GM19043 (cell line): ENCODE results near the gene TMEM132A.
"Not testable (repeated sequence)": the region's sequence is repeated elsewhere in the genome, so short reads cannot be mapped to it uniquely, and the experiment has no call there.

Experiments used
- ATAC-seq: cut with Tn5 transposase; IDR thresholded peaks from one replicate; pipeline ENCODE4 v1.9.1; 2021; ENCODE audit warnings: low read depth; ENCODE audit not compliant: unreplicated experiment

The TMEM132A gene

DNA sequence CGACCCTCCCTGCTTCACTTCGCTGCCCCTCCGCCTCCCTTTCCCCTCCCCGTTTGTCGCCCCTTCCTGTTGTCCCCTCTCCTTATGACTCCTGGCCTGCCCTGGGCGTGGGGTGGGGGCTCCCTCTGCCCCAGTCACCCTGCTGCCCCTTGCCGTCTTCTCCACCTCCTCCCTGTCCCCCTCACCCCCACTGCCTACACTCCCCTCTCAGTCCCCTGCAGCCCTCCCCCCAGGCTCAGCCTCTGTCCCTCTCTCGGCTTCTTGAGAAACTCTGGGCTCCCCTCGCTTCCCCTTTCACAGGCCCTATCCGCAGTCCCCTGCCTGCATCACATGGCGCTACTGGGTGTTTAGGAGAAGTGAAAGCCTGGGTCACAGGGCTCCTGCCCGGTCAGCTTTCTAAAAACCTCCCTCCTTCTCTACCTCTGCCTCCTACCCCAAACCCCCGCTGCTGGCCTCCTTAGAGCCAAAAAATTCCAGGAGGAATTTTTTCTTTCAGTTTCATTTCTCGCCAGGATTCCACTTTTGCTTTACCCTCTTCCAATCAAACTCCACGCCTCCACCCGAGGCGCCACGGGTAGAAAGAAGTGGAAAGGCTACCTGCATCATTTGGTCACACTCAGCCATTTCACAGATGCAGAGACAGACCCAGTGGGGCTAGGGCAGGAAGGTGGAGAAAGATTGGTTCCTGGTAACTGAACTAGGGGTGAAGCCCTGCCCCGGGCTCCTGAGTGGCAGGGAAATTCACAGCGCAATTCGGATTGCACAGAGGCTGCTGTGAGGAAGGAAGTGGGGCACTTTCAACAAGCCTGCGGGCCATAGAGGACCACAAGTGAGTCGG lies 27.9 kb downstream of the TMEM132A start, which contains the start of gene SLC15A3:
SLC15A3 (minus strand) TSS at position 273 of the 838 bp plus-strand sequence. CDS start 625 bp downstream, outside the sequence.
- ATAC-seq, result peak; percentile 79

DNA sequence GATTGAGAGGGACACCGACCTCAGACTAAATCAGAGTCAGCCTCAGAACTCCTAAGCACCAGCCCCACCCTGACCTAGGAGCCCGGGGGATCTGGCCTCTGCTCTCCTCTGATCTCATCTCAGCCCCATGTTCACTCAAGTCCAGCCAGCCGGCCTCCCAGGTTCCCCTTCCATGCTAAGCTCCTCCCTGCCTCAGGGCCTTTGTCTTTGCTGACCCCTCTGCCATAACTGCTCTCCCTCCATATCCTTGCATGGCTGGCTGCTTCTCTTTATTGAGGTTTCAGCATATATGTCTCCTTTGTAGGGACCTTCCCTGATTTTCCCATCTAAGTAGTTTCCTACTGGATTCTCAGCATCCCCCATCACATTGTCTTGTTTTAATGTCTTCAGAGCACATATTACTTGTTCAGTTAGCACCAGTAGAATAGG lies 28.5 kb downstream of the TMEM132A start:
- ATAC-seq, result peak; percentile 1

DNA sequence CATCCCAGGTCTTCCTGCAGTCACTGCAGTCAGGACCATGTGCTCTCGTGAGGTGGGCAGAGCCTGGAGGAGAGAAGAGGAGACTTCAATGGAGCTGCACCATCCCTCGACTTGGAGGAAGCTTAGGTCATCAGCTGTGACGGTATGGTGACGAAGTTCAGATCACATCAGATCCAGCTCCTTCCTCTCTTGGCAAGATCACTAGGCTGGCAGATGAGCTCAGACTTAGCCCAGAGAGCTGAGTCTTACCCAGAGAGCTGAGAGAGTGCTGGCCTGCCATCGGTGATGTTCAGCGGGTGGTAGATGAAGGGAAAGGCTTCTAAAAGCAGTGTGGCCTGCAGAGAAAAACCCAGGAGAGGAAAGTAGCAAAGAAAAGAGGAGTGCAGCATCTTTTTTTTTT lies 29.5 kb downstream of the TMEM132A start:
- no peak for ATAC-seq

DNA sequence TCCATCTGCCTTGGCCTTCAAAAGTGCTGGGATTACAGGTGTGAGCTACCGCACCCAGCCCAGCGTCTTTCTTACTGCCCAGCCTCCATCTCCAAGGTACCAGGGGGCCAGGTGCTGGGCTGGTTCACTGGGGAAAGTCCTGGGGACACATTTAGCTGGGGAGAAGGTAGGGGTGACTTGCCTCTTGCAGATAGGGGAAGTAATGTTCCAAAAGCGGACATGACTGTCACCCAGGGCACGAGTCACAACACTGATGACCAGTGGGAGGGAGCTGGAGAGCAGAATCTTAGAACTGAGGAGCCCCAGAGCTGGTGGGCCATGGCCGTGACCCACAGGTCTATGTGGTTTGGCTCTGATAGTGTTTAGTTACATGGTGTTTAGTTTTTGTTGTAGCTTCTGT lies 30.2 kb downstream of the TMEM132A start:
- no peak for ATAC-seq

DNA sequence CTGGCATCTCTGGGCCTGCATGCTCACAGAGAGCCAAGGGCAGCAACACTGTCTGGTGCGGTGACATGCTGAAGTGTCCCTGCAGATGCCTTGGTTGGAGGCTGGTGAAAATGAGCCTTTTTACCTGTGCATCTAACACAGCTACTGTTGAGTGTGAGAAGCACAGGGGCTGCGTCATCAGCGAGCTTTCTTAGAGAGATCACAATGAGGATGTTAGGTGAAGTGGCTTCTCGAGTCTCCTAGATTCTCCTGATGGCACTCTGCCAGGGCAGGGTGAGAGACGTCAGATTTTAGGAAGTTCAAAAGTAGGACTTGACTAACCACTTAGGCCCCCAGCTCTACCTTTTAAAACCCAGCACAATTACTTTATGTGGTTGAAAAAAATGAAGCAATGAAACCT lies 31.3 kb downstream of the TMEM132A start:
- no peak for ATAC-seq

DNA sequence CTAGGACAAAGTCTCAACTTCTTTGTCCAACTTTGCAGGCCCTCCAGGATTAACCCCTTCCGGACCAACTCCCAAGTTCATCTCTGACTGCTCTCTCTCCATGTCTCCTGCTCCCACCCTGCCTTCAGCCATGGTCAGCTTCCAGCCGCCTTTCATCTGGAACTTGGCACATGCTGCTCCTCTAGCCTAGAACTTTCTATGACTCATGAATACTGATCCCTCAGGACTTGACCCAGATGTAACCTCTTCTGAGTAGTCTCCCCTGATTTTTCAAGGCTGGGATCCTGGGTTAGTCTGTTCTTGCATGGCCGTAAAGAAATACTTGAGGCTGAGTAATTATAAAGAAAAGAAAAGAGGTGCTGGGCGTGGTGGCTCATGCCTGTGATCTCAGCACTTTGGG lies 32.9 kb downstream of the TMEM132A start:
- ATAC-seq, result no peak

DNA sequence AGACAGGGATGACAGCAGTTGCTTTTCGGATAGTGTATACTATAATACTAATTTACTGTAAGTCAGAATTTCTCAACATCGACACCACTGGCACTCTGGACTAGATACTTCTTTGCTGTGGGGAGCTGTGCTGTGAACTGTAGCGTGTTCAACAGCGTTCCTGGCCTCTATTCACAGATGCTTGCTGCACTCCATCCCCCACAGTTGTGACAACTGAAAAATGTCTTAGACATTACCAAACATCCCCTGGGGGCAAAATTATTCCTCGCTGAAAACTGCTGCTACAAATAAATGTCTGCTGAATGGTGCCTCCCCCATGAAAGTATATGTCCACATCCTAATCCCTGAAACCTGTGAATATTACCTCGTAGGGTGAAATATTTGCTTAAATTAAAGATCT lies 35.2 kb downstream of the TMEM132A start:
- ATAC-seq, result no peak

DNA sequence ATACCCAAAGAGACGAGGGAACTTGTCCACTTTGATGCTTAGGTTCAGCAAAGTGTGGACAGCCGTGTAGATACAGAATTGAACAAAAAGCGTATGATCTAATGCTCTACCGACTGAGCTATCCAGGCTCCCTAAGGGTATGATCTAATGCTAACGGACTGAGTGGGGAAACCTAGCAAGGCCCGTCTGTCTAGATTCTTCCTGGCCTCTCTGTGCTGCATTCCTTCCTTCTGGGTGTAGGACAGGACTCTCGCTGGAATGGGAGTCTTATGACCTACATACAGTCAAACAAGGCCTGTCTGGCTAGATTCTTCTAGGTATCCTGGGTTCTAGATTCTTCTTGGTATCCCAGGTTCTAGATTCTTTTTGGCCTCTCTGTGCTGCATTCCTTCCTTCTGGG lies 36.1 kb downstream of the TMEM132A start:
- no peak for ATAC-seq

DNA sequence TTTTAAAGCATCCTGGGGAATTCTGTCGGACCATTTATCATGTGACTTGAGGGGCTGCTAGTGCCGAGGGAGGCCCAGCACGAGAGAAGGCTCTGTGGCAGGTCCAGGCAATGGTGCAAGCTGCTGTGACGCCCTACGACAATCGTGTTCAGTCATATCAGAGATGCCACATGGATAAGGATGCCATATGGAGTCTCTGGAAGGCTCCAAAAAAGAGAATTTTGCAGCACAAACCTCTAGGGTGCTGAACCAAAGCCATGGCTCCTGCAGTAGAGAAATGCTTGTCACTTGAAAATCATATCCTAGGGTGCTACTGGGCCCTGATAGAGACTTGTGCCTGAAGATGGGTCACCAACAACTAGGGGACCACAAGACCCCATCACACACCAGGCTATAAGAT lies 40.5 kb downstream of the TMEM132A start:
- ATAC-seq, result no peak

DNA sequence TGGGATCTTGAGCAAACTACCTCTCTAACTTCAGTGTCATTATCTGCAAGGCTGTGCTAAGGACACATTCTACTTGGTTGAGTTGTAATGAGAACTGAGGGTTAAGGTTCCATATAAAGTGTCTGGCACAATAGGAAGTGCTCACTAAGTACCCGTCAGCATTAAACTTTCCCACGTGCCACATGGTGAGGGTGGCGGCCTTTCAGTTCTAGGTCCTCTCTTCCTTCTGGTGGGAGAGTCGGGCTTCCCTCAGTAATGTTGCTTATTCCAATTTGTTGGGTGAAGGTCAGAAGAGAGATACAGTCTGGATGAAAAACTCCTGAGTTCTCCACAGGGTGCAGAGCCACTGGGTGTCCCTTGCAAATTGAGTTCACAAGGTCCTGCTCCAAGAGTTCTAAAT lies 42.6 kb downstream of the TMEM132A start:
- no peak for ATAC-seq

DNA sequence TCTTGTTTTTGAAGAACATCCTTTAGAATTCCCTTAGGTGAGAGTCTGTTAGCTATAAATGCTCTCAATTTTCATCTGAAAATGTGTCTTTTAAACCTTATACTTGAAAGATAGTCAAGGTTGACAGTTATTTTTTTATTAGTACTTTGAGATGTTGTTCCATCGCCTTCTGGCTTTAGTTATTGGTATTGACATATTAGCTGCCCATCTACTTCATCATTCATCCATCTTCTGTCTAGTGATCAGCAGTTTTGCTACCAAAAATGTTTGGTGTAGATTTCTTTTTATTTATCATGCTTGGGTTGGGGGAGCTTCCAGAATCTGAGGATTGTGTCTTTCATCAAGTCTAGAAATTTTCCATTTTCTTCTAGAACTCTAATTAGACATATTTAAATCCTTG lies 44.0 kb downstream of the TMEM132A start:
- no peak for ATAC-seq

DNA sequence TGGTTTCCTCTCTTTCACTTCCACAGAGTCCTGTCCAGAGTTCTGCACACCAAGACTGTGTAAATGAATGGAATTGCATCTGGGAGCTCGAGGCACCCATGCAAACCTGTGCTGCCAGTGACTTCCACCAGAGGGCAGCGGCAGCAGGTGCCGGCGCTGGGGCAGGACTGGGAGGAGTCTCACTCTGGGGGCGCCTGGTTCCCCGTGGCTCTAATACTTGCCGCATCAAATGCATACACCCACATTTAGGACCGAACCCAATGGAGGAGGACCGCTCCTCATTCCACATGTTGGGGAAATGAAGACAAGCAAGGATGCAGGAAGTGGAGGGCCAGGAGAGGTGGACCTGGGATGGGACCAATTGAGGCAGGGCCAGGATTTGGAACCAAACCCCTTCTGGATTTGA lies 46.1 kb downstream of the TMEM132A start:
- ATAC-seq, result peak; percentile 51

DNA sequence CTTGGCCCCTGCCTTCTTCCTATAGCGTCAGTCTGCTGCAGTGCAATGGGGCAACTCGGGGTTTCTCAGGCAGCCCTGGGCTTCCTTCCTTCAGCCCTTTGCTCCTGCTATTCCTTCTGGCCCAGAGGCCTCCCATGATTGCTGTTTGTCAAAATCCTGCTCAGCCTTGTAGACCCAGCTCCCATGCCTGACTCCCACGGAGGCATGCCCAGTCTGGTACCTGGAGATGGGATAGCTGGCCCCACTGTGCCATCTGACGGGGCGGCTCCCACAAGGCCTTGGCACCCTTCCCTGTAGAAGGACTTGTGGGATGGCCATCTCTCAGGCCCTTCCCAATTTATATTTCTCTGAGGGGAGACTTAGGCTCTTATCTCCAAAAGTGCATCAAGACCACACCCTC lies 46.6 kb downstream of the TMEM132A start:
- ATAC-seq, result no peak

DNA sequence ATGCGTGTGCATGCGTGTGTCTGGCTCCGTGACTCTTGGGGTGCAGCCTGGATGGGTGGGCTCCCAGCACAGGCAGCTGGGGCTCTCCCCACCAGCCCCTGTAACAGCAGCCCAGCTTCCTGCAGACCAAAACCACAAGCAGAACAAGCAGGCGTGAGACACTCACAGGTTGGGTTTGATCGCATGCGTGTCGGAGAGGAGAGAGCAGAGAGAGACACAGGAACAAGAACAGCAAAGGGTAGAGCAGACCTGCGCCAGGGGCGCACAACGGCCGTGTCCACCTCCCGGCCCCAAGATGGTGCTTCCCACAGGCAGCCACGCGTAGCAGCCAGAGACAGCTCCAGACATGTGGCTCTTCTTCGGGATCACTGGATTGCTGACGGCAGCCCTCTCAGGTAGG lies 47.3 kb downstream of the TMEM132A start, which contains the start of gene CD6:
CD6 (plus strand) TSS at position 161 of the 400 bp plus-strand sequence; CDS start at position 347, 186 bp downstream.
- ATAC-seq, result no peak

DNA sequence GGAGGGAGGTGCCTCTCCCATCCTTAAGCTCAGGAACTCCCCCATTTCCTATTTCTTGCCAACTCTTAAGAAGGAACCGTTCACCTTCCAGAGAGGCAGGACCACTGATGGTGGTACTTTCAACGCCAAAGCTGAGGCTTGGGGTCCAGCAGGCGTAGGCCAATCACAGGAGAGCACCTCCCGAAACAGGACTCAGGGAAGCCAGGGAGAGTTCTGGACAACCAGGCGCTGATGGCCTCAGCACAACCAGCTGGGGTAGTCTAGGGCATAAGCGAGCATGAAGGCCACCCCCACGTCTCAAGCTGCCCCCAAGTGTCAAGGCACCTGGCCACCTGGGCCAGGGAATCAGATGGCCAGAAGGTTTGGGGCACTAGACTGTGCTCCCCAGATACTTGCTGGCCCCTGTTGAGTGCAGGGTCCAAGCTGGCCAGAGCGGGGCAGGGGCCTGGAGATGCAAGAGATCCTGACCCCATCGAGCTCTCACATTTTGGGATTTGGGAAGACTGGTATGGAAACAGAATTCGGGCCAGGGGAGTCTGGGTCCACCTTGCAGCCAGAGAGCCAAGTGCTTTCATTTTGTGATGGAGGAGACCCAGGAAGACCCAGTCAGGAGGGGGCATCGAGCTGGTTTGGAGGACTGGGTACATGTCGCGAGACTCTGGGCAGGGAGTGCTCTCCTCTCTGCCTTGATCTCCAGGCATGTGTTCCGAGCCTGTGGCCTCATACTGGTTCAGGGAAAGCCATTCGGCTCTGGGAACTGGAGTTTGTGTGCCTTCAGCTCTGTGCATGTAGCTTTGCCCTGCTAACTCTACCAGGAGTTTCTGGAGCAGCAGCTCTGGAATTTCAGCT lies 48.1 kb downstream of the TMEM132A start:
- ATAC-seq, result no peak

DNA sequence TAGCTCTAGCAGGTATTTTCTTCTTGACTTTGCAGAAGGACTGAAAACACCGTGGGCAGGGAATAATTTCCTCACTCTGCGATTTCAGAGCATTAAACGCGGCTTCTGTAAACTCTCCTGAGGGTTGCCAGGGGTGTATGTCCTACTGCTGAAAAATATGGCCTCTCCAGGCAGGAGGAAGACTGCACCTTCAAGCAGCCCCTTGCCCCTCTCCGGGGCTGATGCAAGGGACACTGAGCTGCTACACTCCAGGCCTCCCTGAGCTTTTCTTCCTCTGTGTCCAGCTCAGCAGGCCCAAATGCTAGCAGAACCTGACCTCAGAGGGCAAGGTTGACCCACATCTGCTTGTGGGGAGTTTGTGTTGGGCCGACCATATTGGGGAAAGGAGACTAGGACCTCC lies 49.4 kb downstream of the TMEM132A start:
- no peak for ATAC-seq

DNA sequence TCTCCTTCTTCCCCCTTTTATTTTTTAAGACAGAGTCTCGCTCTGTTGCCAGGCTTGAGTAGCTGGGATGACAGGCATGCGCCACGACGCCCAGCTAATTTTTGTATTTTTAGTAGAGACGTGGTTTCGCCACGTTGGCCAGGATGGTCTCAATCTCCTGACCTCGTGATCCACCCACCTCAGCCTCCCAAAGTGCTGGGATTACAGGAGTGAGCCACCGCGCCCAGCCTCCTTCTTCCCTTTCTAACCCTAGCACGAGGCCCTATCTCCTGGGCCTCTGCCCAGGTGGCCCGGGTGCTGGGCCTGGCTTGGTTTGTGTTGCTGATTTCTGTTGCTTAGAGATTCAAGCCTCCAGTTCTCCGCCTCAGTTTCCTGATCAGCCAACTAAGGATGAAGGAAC lies 50.1 kb downstream of the TMEM132A start:
- ATAC-seq, result not testable (repeated sequence)

DNA sequence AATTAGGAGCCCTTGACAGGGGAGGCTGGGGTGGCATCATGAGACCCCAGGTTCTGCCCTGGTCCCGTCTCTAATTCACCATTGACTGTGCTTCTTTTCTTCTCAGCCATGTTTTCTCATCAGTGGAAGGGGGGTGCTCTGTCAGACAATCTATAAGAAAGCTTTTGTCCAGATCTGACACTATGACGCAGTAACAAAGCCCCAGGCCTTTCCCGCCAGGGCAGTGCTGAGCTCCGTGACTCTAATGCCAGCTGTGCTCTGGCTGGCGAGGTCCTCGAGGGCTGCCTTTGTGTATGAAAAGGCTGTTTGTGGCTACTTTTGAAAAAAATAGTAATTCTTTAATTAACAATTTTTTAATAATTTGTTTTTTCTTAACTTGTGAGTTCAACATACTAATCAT lies 50.5 kb downstream of the TMEM132A start:
- no peak for ATAC-seq

DNA sequence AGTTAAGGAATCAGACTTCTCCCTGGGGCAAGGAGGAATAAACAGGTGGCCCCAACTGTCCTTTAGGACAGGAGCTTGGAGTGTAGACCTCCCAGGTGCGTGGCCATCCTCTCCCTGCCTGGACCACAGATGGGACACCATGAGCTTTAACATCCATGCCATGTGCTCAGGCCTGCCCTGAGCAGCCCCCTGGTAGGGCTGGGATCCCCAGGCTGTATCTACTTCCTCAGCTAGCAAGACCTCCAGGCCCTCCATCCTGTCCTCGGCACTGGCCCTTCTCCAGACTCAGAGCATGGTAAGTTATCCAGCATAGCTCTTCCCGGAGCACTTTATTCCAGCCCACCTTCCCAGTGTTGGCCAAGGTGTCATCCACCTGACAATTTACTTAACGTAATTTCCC lies 53.0 kb downstream of the TMEM132A start:
- no peak for ATAC-seq

DNA sequence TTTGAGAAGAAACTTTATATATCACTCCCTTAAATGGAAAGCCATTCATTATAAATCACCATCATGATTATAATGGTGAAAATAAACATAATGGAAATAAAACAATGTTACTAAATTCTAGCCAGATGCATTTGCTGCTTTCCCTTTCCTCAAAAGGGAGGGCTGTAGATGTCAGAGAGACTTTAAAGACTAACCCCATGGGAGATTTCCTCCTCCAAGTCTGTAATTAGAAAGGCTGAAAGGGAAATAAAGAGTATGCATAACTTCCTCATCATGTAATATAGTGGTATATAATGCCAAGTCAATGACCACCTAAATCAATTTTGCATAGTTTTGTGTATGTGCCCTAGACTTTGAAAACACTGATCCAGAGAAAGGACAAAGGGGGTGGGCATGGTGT lies 53.6 kb downstream of the TMEM132A start:
- no peak for ATAC-seq

DNA sequence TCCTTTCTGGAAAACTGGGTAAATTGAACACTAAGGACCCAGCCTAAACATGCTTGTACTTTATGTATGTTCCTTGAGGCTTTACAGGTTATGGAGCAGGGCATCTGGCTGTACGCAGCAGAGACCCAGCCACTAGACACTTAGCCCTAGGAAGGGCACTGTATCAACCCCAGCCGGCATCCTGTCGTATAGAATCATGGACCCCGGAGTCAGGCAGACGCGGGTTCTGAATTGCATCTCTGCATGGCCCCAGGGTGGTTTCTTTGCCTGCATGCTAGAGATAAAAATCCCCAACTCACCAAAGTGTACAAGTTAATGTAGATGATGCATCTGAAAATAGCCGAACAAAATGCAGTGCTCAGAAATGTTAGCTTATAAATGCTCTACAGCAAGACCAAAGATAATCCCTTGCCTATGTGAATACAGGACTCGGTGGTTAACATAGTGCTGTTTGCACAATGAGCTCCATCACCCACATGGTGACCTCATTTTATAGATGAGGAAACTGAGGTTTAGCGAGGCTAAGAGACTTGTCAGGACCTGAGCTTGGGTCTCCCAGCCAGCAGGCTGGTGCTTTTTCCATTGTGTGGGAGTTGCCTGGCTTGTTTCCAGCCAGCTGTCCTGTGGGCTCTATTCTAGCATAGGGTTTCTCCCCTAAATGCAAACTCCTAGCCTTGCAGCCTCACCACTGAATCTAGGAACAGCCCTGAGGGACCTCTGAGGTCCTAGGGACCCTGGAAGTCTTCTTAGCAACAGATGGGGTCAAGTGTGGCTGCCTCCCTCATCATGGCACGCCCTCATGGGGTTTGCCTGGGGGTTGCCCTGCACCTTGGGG lies 54.5 kb downstream of the TMEM132A start:
- ATAC-seq, result no peak
